Astrocyte of the spinal cord (primary cell): ENCODE data around the gene FTO.

ENCODE experiments used
- DNase-seq: peaks from one replicate; pipeline ENCODE4 v3.0.0; 2011; ENCODE audit warnings: low read depth, low spot score
- H3K4me3 ChIP-seq: 2 replicates; pipeline ENCODE4 v1.5.1; 2011; ENCODE audit warnings: low read depth, mild to moderate bottlenecking, low read length, moderate library complexity
- CTCF ChIP-seq: IDR thresholded peaks from 2 replicates; pipeline ENCODE4 v1.5.1; 2012; ENCODE audit warnings: low read depth, mild to moderate bottlenecking, low read length, inconsistent platforms
- in situ Hi-C: cut with HindIII; loops from 2 replicates; pipeline ENCODE4 v1.10.0; 2017; ENCODE audit warnings: low sequenced_read_pairs

Gene FTO

GRCh38 chr16:53973021-53973420 is 269.1 kb downstream of the FTO start:
- in situ Hi-C loops: no loop called here
- TF ChIP-seq CTCF: no peak
- DNase-seq: no peak

GRCh38 chr16:53974484-53975080 is 270.6 kb downstream of the FTO start:
- in situ Hi-C loops: no loop called here
- TF ChIP-seq CTCF: no peak
- H3K4me3 ChIP-seq: no peak overlapping the region
- DNase-seq: peak; percentile 41

More at GRCh38 chr16:53973021-53973420, 269.1 kb downstream of the FTO start:
- H3K4me3 ChIP-seq: no peak overlapping the region

GRCh38 chr16:53980675-53981074 is 276.7 kb downstream of the FTO start:
- TF ChIP-seq CTCF: no peak
- no peak overlapping the region for H3K4me3 ChIP-seq
- DNase-seq: no peak
- in situ Hi-C loops: no loop called here

- no peak for TF ChIP-seq CTCF
- in situ Hi-C loops: no loop called here
- H3K4me3 ChIP-seq: no peak overlapping the region
- DNase-seq: no peak
Measured at GRCh38 chr16:53982631-53983042, 278.7 kb downstream of the FTO start.

GRCh38 chr16:53984936-53985335 is 281.0 kb downstream of the FTO start:
- no peak for DNase-seq
- H3K4me3 ChIP-seq: no peak overlapping the region
- in situ Hi-C loops: no loop called here
- TF ChIP-seq CTCF: no peak

GRCh38 chr16:53985861-53986260 is 281.9 kb downstream of the FTO start:
- TF ChIP-seq CTCF: no peak
- DNase-seq: no peak
- H3K4me3 ChIP-seq: no peak overlapping the region
- in situ Hi-C loops: no loop called here
